Measurements from ENCODE around the gene TCF7. TPM values are rescaled to one million over a fixed set of nuclear protein-coding genes. Genes with fewer than 3 reads are reported as not detected.

Gene TCF7
- total and polyA plus RNA-seq, 5 donors from 2014 or later, result 55.4 to 234 (median 98.3) TPM

DNA sequence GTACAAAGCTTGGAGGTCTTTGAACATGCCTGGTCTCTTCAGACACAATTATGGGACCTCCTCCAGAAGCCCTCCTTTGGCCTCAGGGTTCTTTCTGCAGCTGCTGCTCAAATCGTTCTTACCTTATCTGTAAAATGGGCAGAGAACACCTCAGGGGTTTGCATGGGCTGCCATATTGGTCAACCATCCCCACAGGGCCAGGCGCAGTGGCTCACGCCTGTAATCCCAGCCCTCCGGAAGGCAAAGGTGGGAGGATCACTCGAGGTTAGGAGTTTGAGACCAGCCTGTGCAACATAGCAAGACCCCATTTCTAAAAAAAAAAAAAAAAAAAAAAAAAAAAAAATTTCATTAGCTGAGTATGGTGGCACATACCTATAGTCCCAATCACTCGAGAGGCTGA lies 29.1 kb upstream of the TCF7 start:
- H3K4me1 ChIP-seq (ENCODE audit: control insufficient read depth, insufficient read depth, low read length, poor library complexity, severe bottlenecking), result peaks cover 48% of the 10 kb centered on the region
- Mint-ChIP-seq H3K4me1 (peaks cover 9 to 81% (median 44%) of the 10 kb centered on the region in 4 donors), H3K27me3 (peaks cover 27% of the 10 kb centered on the region), H3K9me3 (peaks cover 0 to 2% (median 0%) of the 10 kb centered on the region in 7 donors), H3K4me3 (no peak overlapping the region), H3K36me3 (no peaks in the 10 kb centered on the region), H3K27ac (peak overlapping the region in 2 of 3 donors; percentile 52 to 82)
- no peaks in the 10 kb centered on the region for H3K9me3 ChIP-seq (ENCODE audit: control insufficient read depth in 2 of 2, low read length in 2 of 2)
- no peak overlapping the region for H3K27ac ChIP-seq (ENCODE audit: insufficient read depth, low read length, poor library complexity, severe bottlenecking)
- DNase-seq (no peak), ATAC-seq (ENCODE audit: low read depth in 2 of 2) (no peak)
- no peaks in the 10 kb centered on the region for H3K36me3 ChIP-seq (ENCODE audit: control insufficient read depth, insufficient read depth, low read length)
- H3K4me3 ChIP-seq (ENCODE audit: low read depth, low read length), result no peak overlapping the region
- no peaks in the 10 kb centered on the region for H3K27me3 ChIP-seq (ENCODE audit: control insufficient read depth, insufficient read depth, low read length)

- H3K4me1 Mint-ChIP-seq, result peaks cover 9 to 87% (median 53%) of the 10 kb centered on the region in 4 donors
- H3K27ac ChIP-seq (ENCODE audit: insufficient read depth, low read length, poor library complexity, severe bottlenecking), result peak overlapping the region; percentile 70
- peak overlapping the region; percentile 15 to 81 (median 72) for H3K4me3 Mint-ChIP-seq
- H3K27ac Mint-ChIP-seq, result peak overlapping the region; percentile 94 to 97 (median 94)
- peaks cover 0 to 2% (median 0%) of the 10 kb centered on the region in 7 donors for H3K9me3 Mint-ChIP-seq
- H3K4me1 ChIP-seq (ENCODE audit: control insufficient read depth, insufficient read depth, low read length, poor library complexity, severe bottlenecking), result peaks cover 54% of the 10 kb centered on the region
- H3K27me3 ChIP-seq (ENCODE audit: control insufficient read depth, insufficient read depth, low read length), result no peaks in the 10 kb centered on the region
- H3K36me3 Mint-ChIP-seq, result no peaks in the 10 kb centered on the region
- no peaks in the 10 kb centered on the region for H3K9me3 ChIP-seq (ENCODE audit: control insufficient read depth in 2 of 2, low read length in 2 of 2)
- no peaks in the 10 kb centered on the region for H3K36me3 ChIP-seq (ENCODE audit: control insufficient read depth, insufficient read depth, low read length)
- no peak overlapping the region for H3K4me3 ChIP-seq (ENCODE audit: low read depth, low read length)
- peaks cover 31% of the 10 kb centered on the region for H3K27me3 Mint-ChIP-seq
- ATAC-seq (ENCODE audit: low read depth in 2 of 2) (no peak), DNase-seq (no peak)
These were observed 28.1 kb upstream of the TCF7 start for GRCh38 chr5:134086225-134086942.

- H3K36me3 Mint-ChIP-seq, result no peaks in the 10 kb centered on the region
- DNase-seq (peak; percentile 54 to 75 (median 73)), ATAC-seq (ENCODE audit: low read depth in 2 of 2) (peak; percentile 69 to 71)
- Histone ChIP-seq H3K27me3 (ENCODE audit: control insufficient read depth, insufficient read depth, low read length) (no peaks in the 10 kb centered on the region), H3K9me3 (ENCODE audit: control insufficient read depth in 2 of 2, low read length in 2 of 2) (no peaks in the 10 kb centered on the region), H3K4me1 (ENCODE audit: control insufficient read depth, insufficient read depth, low read length, poor library complexity, severe bottlenecking) (peaks cover 59% of the 10 kb centered on the region), H3K36me3 (ENCODE audit: control insufficient read depth, insufficient read depth, low read length) (no peaks in the 10 kb centered on the region), H3K4me3 (ENCODE audit: low read depth, low read length) (no peak overlapping the region), H3K27ac (ENCODE audit: insufficient read depth, low read length, poor library complexity, severe bottlenecking) (peak overlapping the region; percentile 70)
- H3K27me3 Mint-ChIP-seq, result peaks cover 26% of the 10 kb centered on the region
- peaks cover 9 to 87% (median 53%) of the 10 kb centered on the region in 4 donors for H3K4me1 Mint-ChIP-seq
- H3K27ac Mint-ChIP-seq, result peak overlapping the region; percentile 94 to 97 (median 94)
- H3K4me3 Mint-ChIP-seq, result peak overlapping the region; percentile 34 to 81 (median 72)
- H3K9me3 Mint-ChIP-seq, result no peaks in the 10 kb centered on the region
These were observed 27.6 kb upstream of the TCF7 start for GRCh38 chr5:134086943-134087305.

DNA sequence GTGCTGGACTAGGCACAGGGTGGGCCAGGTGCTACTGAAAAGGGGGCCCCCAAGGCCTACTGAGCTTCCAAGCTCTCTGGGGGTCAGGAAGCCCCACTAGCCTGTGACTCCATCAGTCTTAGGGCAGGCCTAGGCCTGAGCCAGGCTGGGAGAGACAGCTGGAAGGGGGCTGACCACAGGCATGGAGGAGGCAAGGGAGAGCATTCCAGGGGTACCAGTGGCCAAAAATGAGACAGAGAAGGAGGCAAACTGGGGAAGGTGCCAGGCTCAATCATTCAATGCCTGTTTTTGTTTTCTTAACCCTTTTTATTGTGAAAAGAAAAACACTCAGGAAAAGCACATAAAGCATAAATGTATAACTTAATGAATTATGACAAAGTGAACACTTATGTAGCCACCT lies 26.2 kb upstream of the TCF7 start:
- DNase-seq (no peak), ATAC-seq (ENCODE audit: low read depth in 2 of 2) (no peak)

DNA sequence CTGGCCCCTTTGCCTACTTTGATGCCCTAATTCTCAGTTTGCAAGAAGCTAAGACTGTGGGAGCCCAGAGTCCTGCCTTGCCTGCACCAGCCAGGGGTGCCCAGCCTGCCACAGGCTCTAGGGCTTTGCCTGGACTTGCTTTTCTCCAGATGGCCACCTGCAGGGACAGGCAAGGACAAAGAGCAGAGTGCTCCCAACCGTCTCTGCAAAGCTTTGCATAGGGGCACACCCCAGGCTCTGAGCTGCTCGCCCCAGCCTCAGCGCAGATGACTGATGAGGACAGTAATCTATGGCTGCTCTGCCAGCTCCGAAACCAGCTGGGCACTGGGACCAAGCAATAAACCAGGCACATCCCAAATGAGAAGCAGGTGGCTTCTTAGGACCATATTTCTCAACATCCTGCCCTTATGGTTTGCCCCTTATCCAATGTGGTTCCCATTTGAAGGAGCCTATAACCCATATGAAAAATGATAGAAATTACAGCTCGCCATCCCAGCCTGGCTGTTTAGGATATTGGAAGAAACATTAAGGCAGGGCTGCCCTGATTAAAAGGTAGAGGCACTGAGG lies 25.4 kb upstream of the TCF7 start:
- H3K27ac Mint-ChIP-seq, result peak overlapping the region; percentile 72 to 95 (median 94)
- peak overlapping the region in 1 of 4 donors; percentile 81 for H3K4me3 Mint-ChIP-seq
- H3K9me3 ChIP-seq (ENCODE audit: control insufficient read depth in 2 of 2, low read length in 2 of 2), result no peaks in the 10 kb centered on the region

More for the DNA sequence above, 26.2 kb upstream of the TCF7 start:
- Mint-ChIP-seq H3K36me3 (no peaks in the 10 kb centered on the region), H3K4me1 (peaks cover 11 to 89% (median 57%) of the 10 kb centered on the region in 4 donors), H3K4me3 (peak overlapping the region in 3 of 4 donors; percentile 39 to 81 (median 52)), H3K9me3 (no peaks in the 10 kb centered on the region), H3K27me3 (peaks cover 24% of the 10 kb centered on the region), H3K27ac (peak overlapping the region; percentile 93 to 95 (median 94))
- Histone ChIP-seq H3K9me3 (ENCODE audit: control insufficient read depth in 2 of 2, low read length in 2 of 2) (no peaks in the 10 kb centered on the region), H3K4me1 (ENCODE audit: control insufficient read depth, insufficient read depth, low read length, poor library complexity, severe bottlenecking) (peaks cover 71% of the 10 kb centered on the region), H3K4me3 (ENCODE audit: low read depth, low read length) (no peak overlapping the region), H3K27me3 (ENCODE audit: control insufficient read depth, insufficient read depth, low read length) (no peaks in the 10 kb centered on the region), H3K36me3 (ENCODE audit: control insufficient read depth, insufficient read depth, low read length) (no peaks in the 10 kb centered on the region), H3K27ac (ENCODE audit: insufficient read depth, low read length, poor library complexity, severe bottlenecking) (no peak overlapping the region)

DNA sequence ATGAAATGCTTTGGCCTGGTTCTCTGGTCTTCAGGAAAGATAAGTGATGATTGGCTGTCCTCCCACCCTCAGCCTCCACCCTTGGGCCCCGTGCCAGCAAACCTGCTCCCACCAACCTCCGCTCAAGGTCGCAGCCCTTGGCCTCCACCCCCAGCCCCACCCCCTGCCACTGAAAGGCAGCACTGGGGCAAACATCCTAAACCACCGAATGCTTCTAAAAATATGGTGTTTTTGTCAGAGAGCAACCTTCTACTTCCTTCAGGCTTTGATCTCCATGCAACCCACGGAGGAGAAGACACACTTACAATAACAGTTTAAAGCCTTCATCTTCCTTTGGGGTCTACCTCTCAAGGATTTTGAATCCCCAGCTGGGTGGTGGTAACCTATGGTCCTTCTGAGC lies 24.0 kb upstream of the TCF7 start:
- H3K9me3 Mint-ChIP-seq, result no peaks in the 10 kb centered on the region
- peaks cover 18% of the 10 kb centered on the region for H3K27me3 Mint-ChIP-seq
- Histone ChIP-seq H3K4me1 (ENCODE audit: control insufficient read depth, insufficient read depth, low read length, poor library complexity, severe bottlenecking) (peaks cover 76% of the 10 kb centered on the region), H3K27ac (ENCODE audit: insufficient read depth, low read length, poor library complexity, severe bottlenecking) (peak overlapping the region; percentile 64), H3K9me3 (ENCODE audit: control insufficient read depth in 2 of 2, low read length in 2 of 2) (no peaks in the 10 kb centered on the region), H3K27me3 (ENCODE audit: control insufficient read depth, insufficient read depth, low read length) (no peaks in the 10 kb centered on the region), H3K36me3 (ENCODE audit: control insufficient read depth, insufficient read depth, low read length) (no peaks in the 10 kb centered on the region), H3K4me3 (ENCODE audit: low read depth, low read length) (peak overlapping the region; percentile 72)
- peaks cover 12 to 85% (median 56%) of the 10 kb centered on the region in 4 donors for H3K4me1 Mint-ChIP-seq
- H3K27ac Mint-ChIP-seq, result peak overlapping the region; percentile 94 to 97 (median 95)
- DNase-seq (peak in 2 of 3 donors; percentile 67 to 77), ATAC-seq (ENCODE audit: low read depth in 2 of 2) (peak; percentile 69 to 77)
- no peaks in the 10 kb centered on the region for H3K36me3 Mint-ChIP-seq
- peak overlapping the region; percentile 70 to 84 (median 81) for H3K4me3 Mint-ChIP-seq

More for the DNA sequence above, 25.4 kb upstream of the TCF7 start:
- no peak overlapping the region for H3K4me3 ChIP-seq (ENCODE audit: low read depth, low read length)
- no peaks in the 10 kb centered on the region for H3K27me3 ChIP-seq (ENCODE audit: control insufficient read depth, insufficient read depth, low read length)
- no peak overlapping the region for H3K27ac ChIP-seq (ENCODE audit: insufficient read depth, low read length, poor library complexity, severe bottlenecking)
- no peaks in the 10 kb centered on the region for H3K36me3 ChIP-seq (ENCODE audit: control insufficient read depth, insufficient read depth, low read length)
- Mint-ChIP-seq H3K36me3 (no peaks in the 10 kb centered on the region), H3K4me1 (peaks cover 12 to 89% (median 58%) of the 10 kb centered on the region in 4 donors), H3K9me3 (no peaks in the 10 kb centered on the region), H3K27me3 (peaks cover 20% of the 10 kb centered on the region)
- no peak for DNase-seq
- ATAC-seq (ENCODE audit: low read depth in 2 of 2), result no peak
- peaks cover 76% of the 10 kb centered on the region for H3K4me1 ChIP-seq (ENCODE audit: control insufficient read depth, insufficient read depth, low read length, poor library complexity, severe bottlenecking)

- Histone ChIP-seq H3K27me3 (ENCODE audit: control insufficient read depth, insufficient read depth, low read length) (no peaks in the 10 kb centered on the region), H3K4me1 (ENCODE audit: control insufficient read depth, insufficient read depth, low read length, poor library complexity, severe bottlenecking) (peaks cover 69% of the 10 kb centered on the region), H3K36me3 (ENCODE audit: control insufficient read depth, insufficient read depth, low read length) (no peaks in the 10 kb centered on the region), H3K27ac (ENCODE audit: insufficient read depth, low read length, poor library complexity, severe bottlenecking) (peak overlapping the region; percentile 64), H3K4me3 (ENCODE audit: low read depth, low read length) (peak overlapping the region; percentile 72), H3K9me3 (ENCODE audit: control insufficient read depth in 2 of 2, low read length in 2 of 2) (no peaks in the 10 kb centered on the region)
- no peak for DNase-seq
- Mint-ChIP-seq H3K4me3 (peak overlapping the region in 3 of 4 donors; percentile 70 to 84 (median 80)), H3K4me1 (peaks cover 7 to 88% (median 52%) of the 10 kb centered on the region in 4 donors), H3K27ac (peak overlapping the region; percentile 65 to 97 (median 94)), H3K9me3 (no peaks in the 10 kb centered on the region), H3K36me3 (no peaks in the 10 kb centered on the region), H3K27me3 (peaks cover 13% of the 10 kb centered on the region)
- ATAC-seq (ENCODE audit: low read depth in 2 of 2), result no peak
These were observed 22.8 kb upstream of the TCF7 start for GRCh38 chr5:134091626-134092121.
